Transverse colon (tissue), 4 donors: ENCODE results near the gene STXBP5. TPM values are rescaled to one million over a fixed set of nuclear protein-coding genes. Genes with fewer than 3 reads are reported as not detected.

Experiments
- DNase-seq: peaks from one replicate; pipeline ENCODE4 v3.0.0-alpha.2; 2019
- H3K27ac ChIP-seq, 4 donors: fragments of 200-600 bp; sonication (generic); 2 replicates each; pipeline ENCODE4 v1.5.1; 2016 to 2018; ENCODE audit warnings: inconsistent platforms in 4 of 4
- H3K27me3 ChIP-seq: fragments of 200-600 bp; sonication (generic); 2 replicates; pipeline ENCODE4 v1.5.1; 2017; ENCODE audit warnings: inconsistent platforms
- H3K36me3 ChIP-seq, 4 donors: fragments of 200-600 bp; sonication (generic); 2 replicates each; pipeline ENCODE4 v1.5.1; 2017 to 2019; ENCODE audit warnings: inconsistent platforms in 4 of 4
- H3K4me1 ChIP-seq, 4 donors: fragments of 200-600 bp; sonication (generic); 2 replicates each; pipeline ENCODE4 v1.5.1; 2017 to 2020; ENCODE audit warnings: inconsistent platforms in 4 of 4
- H3K4me3 ChIP-seq, 4 donors: fragments of 200-600 bp; sonication (generic); 1 replicate in 1 of 4; 2 replicates in 3 of 4; pipeline versions ENCODE4 v1.5.1 to v1.6.1; 2017 to 2019; ENCODE audit warnings: inconsistent platforms in 4 of 4
- H3K9me3 ChIP-seq, 2 donors: fragments of 200-600 bp; sonication (generic); 2 replicates each; pipeline ENCODE4 v1.5.1; 2017 to 2019; ENCODE audit warnings: inconsistent platforms in 2 of 2
- EP300 ChIP-seq: sonication (generic); formaldehyde crosslinking; IDR thresholded peaks from one replicate; pipeline ENCODE4 v1.6.1; 2017; ENCODE audit warnings: antibody characterized with exemption, low read depth
- POLR2A ChIP-seq: fragments of 450-650 bp; IDR thresholded peaks from one replicate; pipeline ENCODE4 v1.6.1; 2016; ENCODE audit warnings: antibody characterized with exemption, mild to moderate bottlenecking, moderate library complexity
- POLR2AphosphoS5 ChIP-seq, 3 donors: sonication (generic); formaldehyde crosslinking; IDR thresholded peaks; one replicate each; pipeline ENCODE4 v1.6.1; 2016; ENCODE audit warnings: antibody characterized with exemption in 3 of 3
- WGBS, 2 donors: methylation state at CpG; one replicate each; pipeline ENCODE4 v1.1.5; 2018; ENCODE audit warnings: low coverage in 1 of 2; 5-methylcytosine and 5-hydroxymethylcytosine counted together
- in situ Hi-C, 4 donors: fragments of 200-750 bp; cut with MboI; loops; one replicate each; pipeline versions ENCODE4 v1.15.0 to v1.15.1; 2017; ENCODE audit warnings: low sequenced_read_pairs in 3 of 4, low pct_ligation_motif_present in 1 of 4, low pct_unique_long_range_greater_than_20kb in 1 of 4
- intact Hi-C: fragments of 100-400 bp; cut with DNase I; formaldehyde crosslinking; loops from one replicate; pipeline ENCODE4 v1.15.1; 2023; ENCODE audit warnings: low total_unique reads
- total RNA-seq, 4 donors: library from RNA; depleted of rRNA; stranded (reverse); fragments of >200 nt; gene quantifications; one replicate each; pipeline ENCODE4 v1.1.0, GENCODE V29; 2016
- TF ChIP-seq, protein P1 (sequence below), 5 experiments: fragments of 200-600 bp in 3 of 5; fragments of 450-650 bp in 2 of 5; sonication (generic) in 3 of 5; IDR thresholded peaks; 1 replicate in 2 of 5; 2 replicates in 3 of 5; pipeline ENCODE4 v1.5.1; 2016 to 2017; ENCODE audit warnings: antibody characterized with exemption in 5 of 5, inconsistent platforms in 3 of 5, mild to moderate bottlenecking in 2 of 5, moderate library complexity in 1 of 5

The STXBP5 gene
- total RNA-seq, 4 donors from 2014 or later = 58.7 to 99.5 (median 85.0) TPM

DNA sequence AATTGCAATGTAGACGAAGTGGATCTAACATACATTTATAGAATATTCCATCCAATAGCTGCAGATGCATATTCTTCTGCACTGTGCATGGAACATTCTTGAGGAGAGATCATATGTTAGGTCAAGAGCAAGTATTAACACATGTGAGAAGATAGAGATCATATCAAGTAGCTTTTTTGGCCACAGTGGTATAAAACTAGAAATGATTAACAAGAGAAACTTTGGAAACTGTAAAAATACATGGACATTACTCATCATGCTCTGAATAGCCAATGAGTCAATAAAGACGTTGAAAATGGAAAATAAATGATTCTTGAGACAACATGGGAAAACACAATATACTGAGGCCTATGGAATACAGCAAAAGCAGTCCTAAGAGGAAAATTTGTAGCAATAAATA lies 94.2 kb downstream of the STXBP5 start:
- Histone ChIP-seq H3K27ac (no peak overlapping the region), H3K4me3 (no peak overlapping the region), H3K27me3 (no peaks in the 10 kb centered on the region), H3K4me1 (no peaks in the 10 kb centered on the region), H3K9me3 (peaks cover 11 to 13% of the 10 kb centered on the region in 2 donors), H3K36me3 (peaks cover 0 to 44% (median 14%) of the 10 kb centered on the region in 4 donors)
- intact Hi-C loops = no loop called here
- no peak for DNase-seq
- WGBS, 2 donors = 75 to 76% methylated on average over 2 of the region's 2 CpGs
- TF ChIP-seq EP300 (no peak), POLR2A (no peak), POLR2AphosphoS5 (IDR thresholded peaks at IDR 0.05) (no peak)
- TF ChIP-seq, protein P1, sequence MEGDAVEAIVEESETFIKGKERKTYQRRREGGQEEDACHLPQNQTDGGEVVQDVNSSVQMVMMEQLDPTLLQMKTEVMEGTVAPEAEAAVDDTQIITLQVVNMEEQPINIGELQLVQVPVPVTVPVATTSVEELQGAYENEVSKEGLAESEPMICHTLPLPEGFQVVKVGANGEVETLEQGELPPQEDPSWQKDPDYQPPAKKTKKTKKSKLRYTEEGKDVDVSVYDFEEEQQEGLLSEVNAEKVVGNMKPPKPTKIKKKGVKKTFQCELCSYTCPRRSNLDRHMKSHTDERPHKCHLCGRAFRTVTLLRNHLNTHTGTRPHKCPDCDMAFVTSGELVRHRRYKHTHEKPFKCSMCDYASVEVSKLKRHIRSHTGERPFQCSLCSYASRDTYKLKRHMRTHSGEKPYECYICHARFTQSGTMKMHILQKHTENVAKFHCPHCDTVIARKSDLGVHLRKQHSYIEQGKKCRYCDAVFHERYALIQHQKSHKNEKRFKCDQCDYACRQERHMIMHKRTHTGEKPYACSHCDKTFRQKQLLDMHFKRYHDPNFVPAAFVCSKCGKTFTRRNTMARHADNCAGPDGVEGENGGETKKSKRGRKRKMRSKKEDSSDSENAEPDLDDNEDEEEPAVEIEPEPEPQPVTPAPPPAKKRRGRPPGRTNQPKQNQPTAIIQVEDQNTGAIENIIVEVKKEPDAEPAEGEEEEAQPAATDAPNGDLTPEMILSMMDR (IDR thresholded peaks at IDR 0.05) = no peak
- in situ Hi-C loops = loop anchor here in 2 of 4 donors (25.0 kb wide), 1 partner anchor 436 kb away; no protein-coding TSS in a partner anchor

DNA sequence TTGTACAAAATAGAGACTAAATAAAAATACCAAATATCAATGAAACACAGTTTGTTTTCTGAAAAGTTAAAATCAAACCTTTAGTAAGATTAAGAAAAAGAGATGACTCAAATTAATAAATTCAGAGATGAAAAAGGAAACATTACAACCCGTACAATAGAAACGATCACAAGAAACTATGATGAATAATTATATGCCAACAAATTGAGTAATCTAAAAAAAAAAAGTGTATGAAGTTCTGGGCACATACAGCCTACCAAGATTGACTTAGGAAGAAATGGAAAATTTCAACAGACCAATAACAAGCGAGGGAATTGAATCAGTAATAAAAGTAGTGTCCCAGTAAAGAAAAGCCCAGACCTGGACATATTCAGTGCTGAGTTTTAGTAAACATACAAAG lies 94.8 kb downstream of the STXBP5 start:
- TF ChIP-seq EP300 = no peak
- peaks cover 0 to 48% (median 17%) of the 10 kb centered on the region in 4 donors for H3K36me3 ChIP-seq
- intact Hi-C loops = no loop called here
- WGBS, 2 donors = 88 to 89% methylated on average over 3 of the region's 3 CpGs
- no peak overlapping the region for H3K4me3 ChIP-seq
- H3K27ac ChIP-seq = no peak overlapping the region
- in situ Hi-C loops = loop anchor here in 2 of 4 donors (25.0 kb wide), 1 partner anchor 437 kb away; no protein-coding TSS in a partner anchor
- H3K27me3 ChIP-seq = no peaks in the 10 kb centered on the region
- no peak for DNase-seq
- no peaks in the 10 kb centered on the region for H3K4me1 ChIP-seq
- H3K9me3 ChIP-seq = peaks cover 11 to 13% of the 10 kb centered on the region in 2 donors

DNA sequence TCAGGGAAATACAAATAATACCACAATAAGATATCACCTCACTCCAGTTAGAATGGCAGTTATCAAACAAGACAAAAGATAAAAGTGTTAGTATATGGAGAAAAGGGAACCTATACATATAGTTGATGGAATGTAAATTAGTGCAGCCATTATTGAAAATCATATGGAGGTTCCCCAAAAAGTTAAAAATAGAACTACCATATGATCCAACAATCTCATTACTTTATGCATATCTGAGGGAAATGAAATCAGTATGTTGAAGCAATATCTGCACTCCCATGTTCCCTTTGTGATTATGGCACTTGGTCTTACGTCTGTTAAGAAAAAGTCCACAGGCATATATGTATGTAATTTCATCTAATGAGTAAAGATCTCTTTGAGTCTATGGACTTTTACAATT lies 96.9 kb downstream of the STXBP5 start:
- in situ Hi-C loops = no loop called here
- WGBS, 2 donors = 98 to 100% methylated on average over 1 of the region's 1 CpG
- intact Hi-C loops = no loop called here
- TF ChIP-seq POLR2AphosphoS5 (IDR thresholded peaks at IDR 0.05) = no peak
- TF ChIP-seq EP300 = no peak
- TF ChIP-seq POLR2A = no peak
- TF ChIP-seq, protein P1 (IDR thresholded peaks at IDR 0.05) = no peak
- Histone ChIP-seq H3K27me3 (no peaks in the 10 kb centered on the region), H3K27ac (no peak overlapping the region), H3K4me3 (no peak overlapping the region), H3K9me3 (peaks cover 11 to 13% of the 10 kb centered on the region in 2 donors), H3K36me3 (peaks cover 0 to 46% (median 15%) of the 10 kb centered on the region in 4 donors), H3K4me1 (no peaks in the 10 kb centered on the region)
- DNase-seq = no peak

DNA sequence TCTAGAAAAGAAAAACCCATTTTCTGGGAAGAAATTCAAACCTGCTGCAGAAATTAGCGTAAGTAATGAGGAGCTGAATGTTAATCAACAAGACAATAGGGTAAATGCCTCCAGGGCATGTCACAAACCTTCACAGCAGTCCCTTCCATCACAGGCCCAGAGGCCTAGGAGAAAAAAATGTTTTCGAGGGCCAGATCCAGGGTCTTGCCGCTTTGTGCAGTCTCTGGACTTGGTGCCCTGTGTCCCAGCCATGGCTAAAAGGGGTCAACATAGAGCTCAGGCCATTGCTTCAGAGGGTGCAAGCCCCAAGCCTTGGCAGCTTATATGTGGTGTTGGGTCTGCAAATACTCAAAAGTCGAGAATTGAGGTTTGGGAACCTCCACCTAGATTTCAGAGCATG lies 99.8 kb downstream of the STXBP5 start:
- in situ Hi-C loops = no loop called here
- TF ChIP-seq EP300 (no peak), POLR2A (no peak), POLR2AphosphoS5 (IDR thresholded peaks at IDR 0.05) (no peak)
- TF ChIP-seq, protein P1 (IDR thresholded peaks at IDR 0.05) = no peak
- Histone ChIP-seq H3K27me3 (no peaks in the 10 kb centered on the region), H3K9me3 (peaks cover 0 to 8% of the 10 kb centered on the region in 2 donors), H3K36me3 (peaks cover 0 to 32% (median 9%) of the 10 kb centered on the region in 4 donors), H3K4me3 (no peak overlapping the region), H3K4me1 (no peaks in the 10 kb centered on the region), H3K27ac (no peak overlapping the region)
- intact Hi-C loops = no loop called here
- WGBS, 2 donors = 94 to 100% methylated on average over 1 to 4 of the region's 4 CpGs
- DNase-seq = no peak

DNA sequence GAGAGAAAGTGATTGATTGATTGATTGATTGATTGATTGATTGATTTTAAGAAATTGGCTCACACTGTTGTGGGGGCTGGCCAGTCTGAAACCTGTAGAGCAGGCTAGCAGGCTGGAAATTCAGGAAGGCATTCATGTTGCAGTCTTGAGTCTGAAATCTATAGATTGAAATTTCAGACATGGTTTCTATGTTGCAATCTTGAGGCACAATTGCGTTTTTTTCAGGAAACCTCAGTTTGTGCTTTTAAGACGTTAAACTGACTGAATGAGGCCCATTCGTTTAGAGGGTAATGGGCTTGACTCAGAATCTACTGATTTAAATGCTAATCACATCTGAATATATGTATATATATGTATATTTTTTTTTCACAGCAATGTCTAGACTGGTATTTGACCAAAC lies 106.3 kb downstream of the STXBP5 start:
- WGBS, 2 donors = 91 to 94% methylated on average over 3 of the region's 3 CpGs
- H3K36me3 ChIP-seq = peaks cover 0 to 29% (median under 1%) of the 10 kb centered on the region in 4 donors
- H3K4me3 ChIP-seq = no peak overlapping the region
- H3K4me1 ChIP-seq = no peaks in the 10 kb centered on the region
- H3K27ac ChIP-seq = no peak overlapping the region
- DNase-seq = no peak
- TF ChIP-seq POLR2A = no peak
- TF ChIP-seq EP300 = no peak
- TF ChIP-seq, protein P1 (IDR thresholded peaks at IDR 0.05) = no peak
- no peak for TF ChIP-seq POLR2AphosphoS5 (IDR thresholded peaks at IDR 0.05)
- no peaks in the 10 kb centered on the region for H3K27me3 ChIP-seq
- intact Hi-C loops (no loop called here), in situ Hi-C loops (no loop called here)
- no peaks in the 10 kb centered on the region for H3K9me3 ChIP-seq
